ENCODE results near the gene ESYT3.
A peak's percentile ranks its signal among the peaks of the same experiment; 100 is the strongest.
"Not testable (repeated sequence)": the region's sequence is repeated elsewhere in the genome, so short reads cannot be mapped to it uniquely, and the experiment has no call there.

The ESYT3 gene

GRCh38 chr3:138476526-138476925 lies 42.1 kb downstream of the ESYT3 start:
- Histone ChIP-seq H3K9ac (ENCODE audit: low read length) (no peak overlapping the region), H3K4me1 (ENCODE audit: control insufficient read depth, insufficient read depth, low read length) (no peaks in the 10 kb centered on the region)

GRCh38 chr3:138477120-138477519 lies 42.7 kb downstream of the ESYT3 start:
- no peak overlapping the region for H3K9ac ChIP-seq (ENCODE audit: low read length)
- H3K4me3 ChIP-seq (ENCODE audit: low read length) = no peak overlapping the region
- H3K9me3 ChIP-seq (ENCODE audit: control insufficient read depth, low read length) = no peaks in the 10 kb centered on the region
- H3K36me3 ChIP-seq (ENCODE audit: control insufficient read depth, insufficient read depth, low read length, severe bottlenecking) = no peaks in the 10 kb centered on the region
- no peaks in the 10 kb centered on the region for H3K4me1 ChIP-seq (ENCODE audit: control insufficient read depth, insufficient read depth, low read length)
- no peak for DNase-seq (ENCODE audit: low read depth)
- no peaks in the 10 kb centered on the region for H3K27me3 ChIP-seq (replicated peaks; ENCODE audit: control insufficient read depth, insufficient read depth, low read length)

More at GRCh38 chr3:138476526-138476925, 42.1 kb downstream of the ESYT3 start:
- no peak for DNase-seq (ENCODE audit: low read depth)
- Histone ChIP-seq H3K36me3 (ENCODE audit: control insufficient read depth, insufficient read depth, low read length, severe bottlenecking) (no peaks in the 10 kb centered on the region), H3K9me3 (ENCODE audit: control insufficient read depth, low read length) (no peaks in the 10 kb centered on the region), H3K27me3 (replicated peaks; ENCODE audit: control insufficient read depth, insufficient read depth, low read length) (no peaks in the 10 kb centered on the region), H3K4me3 (ENCODE audit: low read length) (no peak overlapping the region)

- Histone ChIP-seq H3K9me3 (ENCODE audit: control insufficient read depth, low read length) (no peaks in the 10 kb centered on the region), H3K27me3 (replicated peaks; ENCODE audit: control insufficient read depth, insufficient read depth, low read length) (no peaks in the 10 kb centered on the region), H3K4me1 (ENCODE audit: control insufficient read depth, insufficient read depth, low read length) (no peaks in the 10 kb centered on the region), H3K4me3 (ENCODE audit: low read length) (no peak overlapping the region), H3K9ac (ENCODE audit: low read length) (no peak overlapping the region), H3K36me3 (ENCODE audit: control insufficient read depth, insufficient read depth, low read length, severe bottlenecking) (no peaks in the 10 kb centered on the region)
- no peak for DNase-seq (ENCODE audit: low read depth)
These were observed 43.4 kb downstream of the ESYT3 start for GRCh38 chr3:138477801-138478200.

- H3K4me1 ChIP-seq (ENCODE audit: control insufficient read depth, insufficient read depth, low read length) = no peaks in the 10 kb centered on the region
- no peaks in the 10 kb centered on the region for H3K36me3 ChIP-seq (ENCODE audit: control insufficient read depth, insufficient read depth, low read length, severe bottlenecking)
- no peak overlapping the region for H3K4me3 ChIP-seq (ENCODE audit: low read length)
- no peaks in the 10 kb centered on the region for H3K27me3 ChIP-seq (replicated peaks; ENCODE audit: control insufficient read depth, insufficient read depth, low read length)
- H3K9me3 ChIP-seq (ENCODE audit: control insufficient read depth, low read length) = no peaks in the 10 kb centered on the region
- H3K9ac ChIP-seq (ENCODE audit: low read length) = no peak overlapping the region
- peak; percentile 52 for DNase-seq (ENCODE audit: low read depth)
These were observed 45.0 kb downstream of the ESYT3 start for GRCh38 chr3:138479438-138479863.

- not testable (repeated sequence) for H3K4me1 ChIP-seq (ENCODE audit: control insufficient read depth, insufficient read depth, low read length); DNase-seq (ENCODE audit: low read depth); H3K27me3 ChIP-seq (replicated peaks; ENCODE audit: control insufficient read depth, insufficient read depth, low read length); H3K9ac ChIP-seq (ENCODE audit: low read length); H3K4me3 ChIP-seq (ENCODE audit: low read length); H3K36me3 ChIP-seq (ENCODE audit: control insufficient read depth, insufficient read depth, low read length, severe bottlenecking)
- peaks cover 18% of the 10 kb centered on the region for H3K9me3 ChIP-seq (ENCODE audit: control insufficient read depth, low read length)
These were observed 50.3 kb downstream of the ESYT3 start for GRCh38 chr3:138484672-138485071.

GRCh38 chr3:138486580-138486979 lies 52.2 kb downstream of the ESYT3 start:
- not testable (repeated sequence) for H3K36me3 ChIP-seq (ENCODE audit: control insufficient read depth, insufficient read depth, low read length, severe bottlenecking); H3K4me3 ChIP-seq (ENCODE audit: low read length); H3K27me3 ChIP-seq (replicated peaks; ENCODE audit: control insufficient read depth, insufficient read depth, low read length); DNase-seq (ENCODE audit: low read depth); H3K4me1 ChIP-seq (ENCODE audit: control insufficient read depth, insufficient read depth, low read length); H3K9ac ChIP-seq (ENCODE audit: low read length)
- H3K9me3 ChIP-seq (ENCODE audit: control insufficient read depth, low read length) = peaks cover 18% of the 10 kb centered on the region

GRCh38 chr3:138491971-138492370 lies 57.6 kb downstream of the ESYT3 start:
- DNase-seq (ENCODE audit: low read depth) = no peak
- Histone ChIP-seq H3K27me3 (replicated peaks; ENCODE audit: control insufficient read depth, insufficient read depth, low read length) (no peaks in the 10 kb centered on the region), H3K9me3 (ENCODE audit: control insufficient read depth, low read length) (peaks cover 10% of the 10 kb centered on the region), H3K4me3 (ENCODE audit: low read length) (no peak overlapping the region), H3K9ac (ENCODE audit: low read length) (no peak overlapping the region), H3K4me1 (ENCODE audit: control insufficient read depth, insufficient read depth, low read length) (peaks cover 18% of the 10 kb centered on the region), H3K36me3 (ENCODE audit: control insufficient read depth, insufficient read depth, low read length, severe bottlenecking) (no peaks in the 10 kb centered on the region)

- Histone ChIP-seq H3K36me3 (ENCODE audit: control insufficient read depth, insufficient read depth, low read length, severe bottlenecking) (no peaks in the 10 kb centered on the region), H3K9me3 (ENCODE audit: control insufficient read depth, low read length) (no peaks in the 10 kb centered on the region), H3K4me3 (ENCODE audit: low read length) (no peak overlapping the region), H3K9ac (ENCODE audit: low read length) (no peak overlapping the region), H3K4me1 (ENCODE audit: control insufficient read depth, insufficient read depth, low read length) (peaks cover 19% of the 10 kb centered on the region), H3K27me3 (replicated peaks; ENCODE audit: control insufficient read depth, insufficient read depth, low read length) (no peaks in the 10 kb centered on the region)
- no peak for DNase-seq (ENCODE audit: low read depth)
These were observed 58.7 kb downstream of the ESYT3 start for GRCh38 chr3:138492980-138493675.

GRCh38 chr3:138493804-138494606 lies 59.6 kb downstream of the ESYT3 start:
- Histone ChIP-seq H3K4me1 (ENCODE audit: control insufficient read depth, insufficient read depth, low read length) (peaks cover 19% of the 10 kb centered on the region), H3K9me3 (ENCODE audit: control insufficient read depth, low read length) (no peaks in the 10 kb centered on the region), H3K9ac (ENCODE audit: low read length) (no peak overlapping the region), H3K27me3 (replicated peaks; ENCODE audit: control insufficient read depth, insufficient read depth, low read length) (no peaks in the 10 kb centered on the region), H3K4me3 (ENCODE audit: low read length) (no peak overlapping the region), H3K36me3 (ENCODE audit: control insufficient read depth, insufficient read depth, low read length, severe bottlenecking) (no peaks in the 10 kb centered on the region)
- DNase-seq (ENCODE audit: low read depth) = peak; percentile 61

- H3K27me3 ChIP-seq (replicated peaks; ENCODE audit: control insufficient read depth, insufficient read depth, low read length) = no peaks in the 10 kb centered on the region
- H3K9ac ChIP-seq (ENCODE audit: low read length) = no peak overlapping the region
- no peaks in the 10 kb centered on the region for H3K36me3 ChIP-seq (ENCODE audit: control insufficient read depth, insufficient read depth, low read length, severe bottlenecking)
- H3K9me3 ChIP-seq (ENCODE audit: control insufficient read depth, low read length) = no peaks in the 10 kb centered on the region
- peaks cover 19% of the 10 kb centered on the region for H3K4me1 ChIP-seq (ENCODE audit: control insufficient read depth, insufficient read depth, low read length)
- H3K4me3 ChIP-seq (ENCODE audit: low read length) = no peak overlapping the region
- no peak for DNase-seq (ENCODE audit: low read depth)
These were observed 60.2 kb downstream of the ESYT3 start for GRCh38 chr3:138494607-138494929.

GRCh38 chr3:138495638-138496037 lies 61.2 kb downstream of the ESYT3 start:
- not testable (repeated sequence) for H3K36me3 ChIP-seq (ENCODE audit: control insufficient read depth, insufficient read depth, low read length, severe bottlenecking)

More at GRCh38 chr3:138495638-138496037, 61.2 kb downstream of the ESYT3 start:
- H3K27me3 ChIP-seq (replicated peaks; ENCODE audit: control insufficient read depth, insufficient read depth, low read length); H3K9ac ChIP-seq (ENCODE audit: low read length); H3K4me3 ChIP-seq (ENCODE audit: low read length); DNase-seq (ENCODE audit: low read depth); H3K9me3 ChIP-seq (ENCODE audit: control insufficient read depth, low read length): not testable (repeated sequence)
- H3K4me1 ChIP-seq (ENCODE audit: control insufficient read depth, insufficient read depth, low read length) = peaks cover 19% of the 10 kb centered on the region
